GM12873 (cell line): ENCODE measurements around the gene ZNRF3.

ENCODE experiments used
- TF ChIP-seq, protein P1 (sequence below): IDR thresholded peaks from 2 replicates; pipeline ENCODE4 v1.5.1; 2012; ENCODE audit warnings: low read depth, mild to moderate bottlenecking, moderate library complexity, low read length, control low read depth; ENCODE audit not compliant: insufficient read depth; ENCODE audit errors: missing control alignments

The ZNRF3 gene

DNA sequence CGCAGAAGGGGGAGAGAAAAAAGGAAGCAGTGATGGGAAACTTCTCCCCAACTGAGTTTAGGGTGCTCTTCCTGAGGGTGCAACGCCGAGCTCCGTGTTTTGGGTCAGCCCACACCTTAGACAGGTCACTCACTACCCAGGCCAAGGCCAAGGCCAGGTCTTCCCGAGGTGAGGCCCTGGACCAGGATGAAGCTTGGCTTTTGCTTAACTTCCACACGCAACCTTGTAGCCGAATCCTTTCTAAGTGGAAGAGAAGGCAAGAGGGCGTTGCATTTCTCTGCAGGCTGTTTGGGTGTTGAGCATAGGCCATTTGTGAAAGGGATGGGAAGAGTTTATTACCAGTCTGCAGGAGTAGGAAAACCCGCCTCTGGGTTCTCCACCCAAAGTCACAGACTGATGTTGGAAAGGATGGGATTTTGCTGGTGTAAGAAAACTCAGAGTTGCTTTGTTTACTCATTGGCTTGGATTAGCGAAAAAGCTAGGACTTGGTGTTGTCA, 191.0 kb downstream of the ZNRF3 start:
- TF ChIP-seq, protein P1, sequence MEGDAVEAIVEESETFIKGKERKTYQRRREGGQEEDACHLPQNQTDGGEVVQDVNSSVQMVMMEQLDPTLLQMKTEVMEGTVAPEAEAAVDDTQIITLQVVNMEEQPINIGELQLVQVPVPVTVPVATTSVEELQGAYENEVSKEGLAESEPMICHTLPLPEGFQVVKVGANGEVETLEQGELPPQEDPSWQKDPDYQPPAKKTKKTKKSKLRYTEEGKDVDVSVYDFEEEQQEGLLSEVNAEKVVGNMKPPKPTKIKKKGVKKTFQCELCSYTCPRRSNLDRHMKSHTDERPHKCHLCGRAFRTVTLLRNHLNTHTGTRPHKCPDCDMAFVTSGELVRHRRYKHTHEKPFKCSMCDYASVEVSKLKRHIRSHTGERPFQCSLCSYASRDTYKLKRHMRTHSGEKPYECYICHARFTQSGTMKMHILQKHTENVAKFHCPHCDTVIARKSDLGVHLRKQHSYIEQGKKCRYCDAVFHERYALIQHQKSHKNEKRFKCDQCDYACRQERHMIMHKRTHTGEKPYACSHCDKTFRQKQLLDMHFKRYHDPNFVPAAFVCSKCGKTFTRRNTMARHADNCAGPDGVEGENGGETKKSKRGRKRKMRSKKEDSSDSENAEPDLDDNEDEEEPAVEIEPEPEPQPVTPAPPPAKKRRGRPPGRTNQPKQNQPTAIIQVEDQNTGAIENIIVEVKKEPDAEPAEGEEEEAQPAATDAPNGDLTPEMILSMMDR = no peak

DNA sequence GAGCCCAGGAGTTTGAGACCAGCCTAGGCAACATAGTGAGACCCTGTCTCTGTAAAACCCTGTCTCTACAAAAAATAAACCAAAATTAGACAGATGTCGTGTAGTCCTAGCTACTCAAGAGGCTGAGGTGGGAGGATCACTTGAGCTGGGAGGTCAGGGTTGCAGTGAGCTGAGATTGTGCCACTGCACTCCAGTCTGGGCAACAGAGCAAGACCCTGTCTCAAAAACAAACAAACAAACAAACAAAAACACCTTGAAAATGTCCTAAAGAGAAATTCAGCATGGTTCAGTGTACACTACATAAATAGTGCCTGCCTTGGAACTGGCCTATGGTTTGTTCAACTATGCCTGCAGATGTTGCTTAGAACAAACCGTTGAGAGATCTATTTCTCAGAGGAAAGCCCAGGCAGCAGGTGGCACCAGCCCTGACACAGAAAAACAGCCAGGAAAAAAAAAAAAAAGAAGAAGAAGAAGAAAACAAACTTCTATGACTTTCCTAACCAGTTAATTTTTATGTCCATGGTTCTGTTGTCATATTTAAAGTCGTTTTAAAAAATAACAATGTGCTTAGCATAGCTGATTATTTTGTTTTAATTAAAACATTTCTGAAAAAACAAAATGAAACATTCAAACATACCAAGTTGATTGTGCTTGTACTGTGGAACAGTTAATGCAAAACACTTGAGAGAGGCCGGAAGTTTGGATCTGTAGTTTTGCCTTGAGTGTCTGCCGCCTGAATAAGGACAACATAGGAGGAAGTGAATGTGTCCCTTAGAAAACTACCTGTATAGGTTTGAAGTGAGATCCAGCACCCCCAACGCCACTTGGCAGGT, 194.9 kb downstream of the ZNRF3 start:
- TF ChIP-seq, protein P1 = no peak

DNA sequence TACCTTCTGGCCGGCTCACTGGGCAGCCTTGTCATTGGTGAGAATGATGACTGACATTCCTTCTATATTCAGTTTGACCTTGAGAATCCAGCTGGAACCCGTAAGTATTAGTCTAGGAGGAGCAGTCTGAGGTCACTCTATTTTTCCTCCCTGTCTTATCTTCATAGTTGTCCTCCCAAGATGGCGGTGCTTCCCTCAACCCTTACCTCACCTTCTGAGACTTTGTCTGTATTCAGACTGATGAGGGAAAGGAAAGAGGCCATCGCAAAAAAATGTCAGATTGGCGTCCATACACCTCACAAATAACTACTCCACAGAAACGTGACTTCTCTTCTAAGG, 195.5 kb downstream of the ZNRF3 start:
- TF ChIP-seq, protein P1 = no peak

DNA sequence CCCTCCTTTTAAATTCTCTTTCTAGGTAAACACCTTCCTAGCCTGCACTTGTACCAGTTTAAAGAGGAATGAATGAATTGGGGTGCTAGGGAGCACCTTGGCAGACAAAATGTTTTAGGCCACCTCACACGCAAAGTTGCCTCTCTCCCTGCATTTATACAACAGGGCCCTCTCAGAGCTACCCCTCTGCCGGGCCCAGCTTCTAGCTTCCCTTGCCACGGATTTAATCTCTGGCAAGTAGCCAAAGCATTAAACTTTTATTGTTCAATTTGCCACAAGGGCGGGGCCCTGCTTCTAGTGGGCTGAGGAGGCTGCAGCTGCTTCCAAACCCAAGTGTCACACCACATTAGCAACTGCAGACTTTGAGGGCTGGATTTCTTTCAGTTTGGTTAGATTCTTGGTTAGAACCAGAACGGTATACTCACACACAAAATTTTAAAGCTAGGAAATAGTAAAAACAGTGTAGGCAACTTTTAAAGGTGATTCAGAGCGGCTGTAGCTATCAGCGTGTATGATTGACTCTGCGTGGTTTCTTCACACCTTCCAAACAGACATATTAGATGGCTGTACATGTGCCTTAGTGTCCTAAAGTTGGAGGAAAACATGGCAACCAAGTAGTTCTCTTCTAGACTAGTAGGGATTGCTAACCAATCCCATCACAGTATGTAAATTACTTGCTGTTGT, 196.0 kb downstream of the ZNRF3 start:
- TF ChIP-seq, protein P1 = no peak

DNA sequence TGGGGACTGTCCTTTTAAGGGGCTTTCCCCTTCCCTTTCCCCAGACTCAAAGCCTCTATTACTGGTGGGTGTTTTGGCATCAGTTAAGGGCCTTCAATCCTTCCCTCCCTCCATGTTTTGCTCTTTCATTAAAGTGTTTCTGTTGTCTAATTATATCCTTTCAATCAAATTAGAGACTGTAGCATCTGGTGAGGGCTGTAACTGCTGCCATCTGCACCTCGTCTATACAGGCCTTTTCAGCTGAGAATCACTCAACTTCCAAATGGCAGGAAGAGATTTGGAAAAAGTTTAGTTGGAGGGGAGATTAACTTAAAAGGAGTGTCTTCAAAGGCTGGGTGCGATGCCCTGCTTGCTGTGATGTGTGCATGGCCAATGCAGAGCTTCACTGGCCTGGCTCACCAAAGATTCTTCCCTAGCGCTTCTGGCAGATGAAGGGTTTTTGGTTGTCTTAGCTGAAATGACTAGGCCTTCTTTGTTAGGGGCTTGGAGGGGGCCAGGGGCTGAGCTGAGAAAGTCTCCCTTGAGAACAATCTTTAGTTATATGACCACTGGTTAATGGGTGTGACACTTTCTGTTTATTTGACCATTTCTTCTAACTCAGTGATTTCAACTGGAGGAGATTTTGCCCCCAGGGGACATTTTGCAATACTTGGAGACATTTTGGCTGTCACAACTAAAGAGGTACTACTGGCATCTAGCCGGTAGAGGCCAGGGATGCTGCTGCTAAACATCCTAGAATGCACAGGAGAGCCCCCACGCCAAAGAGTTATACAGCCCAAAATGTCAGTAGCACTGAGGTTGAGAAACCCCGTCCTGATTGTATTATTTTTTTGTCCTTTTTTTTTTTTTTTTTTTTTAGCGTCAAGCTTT, 197.0 kb downstream of the ZNRF3 start:
- TF ChIP-seq, protein P1 = no peak

DNA sequence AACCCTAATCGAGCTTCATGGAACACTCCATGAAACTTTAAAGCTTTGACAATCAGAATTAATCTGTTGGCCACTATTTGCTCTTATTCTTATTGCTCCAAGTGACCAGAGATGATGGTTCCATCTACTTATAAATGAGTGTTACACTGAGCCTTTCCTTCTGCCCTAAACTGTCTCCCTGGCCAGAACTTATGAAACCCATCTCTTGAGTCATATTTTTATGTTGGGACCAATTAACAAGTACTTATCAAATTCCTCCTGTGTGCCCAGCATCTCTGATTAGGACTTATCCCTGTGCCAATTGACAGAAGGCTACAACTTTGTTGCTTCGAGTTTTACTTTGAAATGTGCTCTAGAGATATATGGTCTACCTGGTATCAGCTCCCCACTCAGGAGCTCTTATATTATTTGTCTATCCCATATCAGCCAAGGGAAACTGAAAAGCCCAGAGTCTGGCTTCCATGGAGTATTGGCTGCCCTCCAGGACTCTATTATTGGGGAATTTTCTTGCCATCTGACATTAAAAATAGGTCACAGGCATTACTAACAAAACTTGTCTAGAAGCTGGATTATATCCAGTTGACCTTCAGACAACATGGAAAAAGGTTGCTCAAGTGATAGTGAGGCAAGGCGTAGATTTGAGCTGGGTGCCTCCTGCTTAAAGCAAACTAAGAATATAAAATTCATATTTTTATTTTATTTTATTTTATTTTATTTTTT, 198.3 kb downstream of the ZNRF3 start:
- TF ChIP-seq, protein P1 = no peak
